HL-60 (cell line): ENCODE results near the gene CTXN3.

Experiments used
- CTCF ChIP-seq: IDR thresholded peaks from one replicate; pipeline ENCODE4 v1.5.1; 2011; ENCODE audit warnings: low read length, control low read depth, inconsistent platforms; ENCODE audit not compliant: insufficient read depth
- GABPA ChIP-seq: IDR thresholded peaks from 2 replicates; pipeline ENCODE4 v1.6.1; 2012; ENCODE audit warnings: low read depth
- POLR2AphosphoS5 ChIP-seq: IDR thresholded peaks from 2 replicates; pipeline ENCODE4 v1.6.1; 2012; ENCODE audit warnings: low read depth
- SPI1 ChIP-seq: IDR thresholded peaks from 2 replicates; pipeline ENCODE4 v1.6.1; 2012; ENCODE audit warnings: low read depth, mild to moderate bottlenecking, borderline replicate concordance
- TF ChIP-seq, protein P1 (sequence below): IDR thresholded peaks from 2 replicates; pipeline ENCODE4 v1.6.1; 2012; ENCODE audit warnings: low read depth; ENCODE audit not compliant: insufficient replicate concordance

- TF ChIP-seq CTCF (no peak), GABPA (no peak), POLR2AphosphoS5 (no peak), SPI1 (no peak)
- TF ChIP-seq, protein P1, sequence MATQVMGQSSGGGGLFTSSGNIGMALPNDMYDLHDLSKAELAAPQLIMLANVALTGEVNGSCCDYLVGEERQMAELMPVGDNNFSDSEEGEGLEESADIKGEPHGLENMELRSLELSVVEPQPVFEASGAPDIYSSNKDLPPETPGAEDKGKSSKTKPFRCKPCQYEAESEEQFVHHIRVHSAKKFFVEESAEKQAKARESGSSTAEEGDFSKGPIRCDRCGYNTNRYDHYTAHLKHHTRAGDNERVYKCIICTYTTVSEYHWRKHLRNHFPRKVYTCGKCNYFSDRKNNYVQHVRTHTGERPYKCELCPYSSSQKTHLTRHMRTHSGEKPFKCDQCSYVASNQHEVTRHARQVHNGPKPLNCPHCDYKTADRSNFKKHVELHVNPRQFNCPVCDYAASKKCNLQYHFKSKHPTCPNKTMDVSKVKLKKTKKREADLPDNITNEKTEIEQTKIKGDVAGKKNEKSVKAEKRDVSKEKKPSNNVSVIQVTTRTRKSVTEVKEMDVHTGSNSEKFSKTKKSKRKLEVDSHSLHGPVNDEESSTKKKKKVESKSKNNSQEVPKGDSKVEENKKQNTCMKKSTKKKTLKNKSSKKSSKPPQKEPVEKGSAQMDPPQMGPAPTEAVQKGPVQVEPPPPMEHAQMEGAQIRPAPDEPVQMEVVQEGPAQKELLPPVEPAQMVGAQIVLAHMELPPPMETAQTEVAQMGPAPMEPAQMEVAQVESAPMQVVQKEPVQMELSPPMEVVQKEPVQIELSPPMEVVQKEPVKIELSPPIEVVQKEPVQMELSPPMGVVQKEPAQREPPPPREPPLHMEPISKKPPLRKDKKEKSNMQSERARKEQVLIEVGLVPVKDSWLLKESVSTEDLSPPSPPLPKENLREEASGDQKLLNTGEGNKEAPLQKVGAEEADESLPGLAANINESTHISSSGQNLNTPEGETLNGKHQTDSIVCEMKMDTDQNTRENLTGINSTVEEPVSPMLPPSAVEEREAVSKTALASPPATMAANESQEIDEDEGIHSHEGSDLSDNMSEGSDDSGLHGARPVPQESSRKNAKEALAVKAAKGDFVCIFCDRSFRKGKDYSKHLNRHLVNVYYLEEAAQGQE = no peak
Observed at GRCh38 chr5:127643607-127644006, 5.3 kb upstream of the CTXN3 start.
